ENCODE data around the gene KCNIP1. TPM values are rescaled to one million over a fixed set of nuclear protein-coding genes. Genes with fewer than 3 reads are reported as not detected.

The KCNIP1 gene
- total and polyA plus RNA-seq, 9 donors, result 1.9 to 8.3 (median 4.0) TPM

DNA sequence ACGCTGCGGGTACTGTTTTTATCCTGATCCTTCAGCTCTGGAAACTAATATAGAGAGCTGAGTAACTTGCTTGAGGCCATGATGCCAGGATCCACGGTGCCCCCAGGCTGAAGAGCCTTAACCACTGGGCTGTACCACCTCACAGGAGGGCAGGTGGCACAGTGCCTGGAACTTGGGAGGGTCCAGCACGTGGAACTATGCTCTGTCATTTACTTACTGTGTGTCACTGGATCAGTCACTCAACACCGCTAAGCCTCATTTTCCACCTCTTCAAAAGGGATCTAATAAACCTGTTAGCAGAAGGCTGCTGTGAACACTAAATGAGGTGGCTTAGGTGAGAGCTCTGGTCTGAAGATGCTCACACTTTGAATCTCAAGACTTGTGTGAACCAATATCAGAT is 29.6 kb downstream of the KCNIP1 start:
- WGBS (ENCODE audit: insufficient coverage), result 81% methylated on average over 3 of the region's 5 CpGs
- Histone ChIP-seq H3K9me3 (replicated peaks; ENCODE audit: control insufficient read depth, low read depth, low read length) (no peaks in the 10 kb centered on the region), H3K27me3 (ENCODE audit: control insufficient read depth, insufficient read depth, low read length) (peaks cover 7% of the 10 kb centered on the region), H3K27ac (ENCODE audit: low read length) (no peak overlapping the region), H3K4me3 (ENCODE audit: low read length) (no peak overlapping the region), H3K4me1 (ENCODE audit: control insufficient read depth, insufficient read depth, low read length) (peaks cover 6% of the 10 kb centered on the region), H3K36me3 (ENCODE audit: control insufficient read depth, insufficient read depth, low read length) (no peaks in the 10 kb centered on the region)
- DNase-seq, result no peak

GRCh38 chr5:170534177-170534576 is 30.4 kb downstream of the KCNIP1 start:
- H3K4me3 ChIP-seq (ENCODE audit: low read length), result no peak overlapping the region
- peaks cover 7% of the 10 kb centered on the region for H3K27me3 ChIP-seq (ENCODE audit: control insufficient read depth, insufficient read depth, low read length)
- H3K9me3 ChIP-seq (replicated peaks; ENCODE audit: control insufficient read depth, low read depth, low read length), result no peaks in the 10 kb centered on the region
- DNase-seq, result no peak
- WGBS (ENCODE audit: insufficient coverage), result 62% methylated on average over 2 of the region's 2 CpGs
- peaks cover 6% of the 10 kb centered on the region for H3K4me1 ChIP-seq (ENCODE audit: control insufficient read depth, insufficient read depth, low read length)
- no peaks in the 10 kb centered on the region for H3K36me3 ChIP-seq (ENCODE audit: control insufficient read depth, insufficient read depth, low read length)
- no peak overlapping the region for H3K27ac ChIP-seq (ENCODE audit: low read length)

DNA sequence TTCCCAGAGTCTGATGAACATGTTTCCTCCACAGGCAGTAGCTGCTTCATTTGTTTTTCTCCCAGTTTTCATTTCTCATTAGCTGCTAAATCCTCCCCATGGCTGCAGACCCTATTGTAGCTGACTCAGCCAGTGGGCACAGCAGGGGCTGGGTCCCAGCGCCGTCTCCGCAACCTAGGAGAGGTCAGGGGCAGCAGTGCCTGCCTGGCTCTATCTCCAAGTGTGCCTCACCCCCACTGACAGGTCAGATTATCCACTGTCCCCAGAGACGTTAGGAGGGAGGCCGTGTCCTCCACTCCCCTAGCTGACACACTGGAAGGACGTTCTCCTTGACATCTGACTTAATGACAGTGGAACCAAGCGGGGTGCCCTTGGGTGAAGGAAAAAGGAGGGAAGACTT is 31.1 kb downstream of the KCNIP1 start:
- peaks cover 6% of the 10 kb centered on the region for H3K4me1 ChIP-seq (ENCODE audit: control insufficient read depth, insufficient read depth, low read length)
- no peaks in the 10 kb centered on the region for H3K9me3 ChIP-seq (replicated peaks; ENCODE audit: control insufficient read depth, low read depth, low read length)
- H3K4me3 ChIP-seq (ENCODE audit: low read length), result no peak overlapping the region
- H3K27ac ChIP-seq (ENCODE audit: low read length), result no peak overlapping the region
- WGBS (ENCODE audit: insufficient coverage), result 78% methylated on average over 3 of the region's 7 CpGs
- no peaks in the 10 kb centered on the region for H3K36me3 ChIP-seq (ENCODE audit: control insufficient read depth, insufficient read depth, low read length)
- no peak for DNase-seq
- H3K27me3 ChIP-seq (ENCODE audit: control insufficient read depth, insufficient read depth, low read length), result peaks cover 7% of the 10 kb centered on the region

DNA sequence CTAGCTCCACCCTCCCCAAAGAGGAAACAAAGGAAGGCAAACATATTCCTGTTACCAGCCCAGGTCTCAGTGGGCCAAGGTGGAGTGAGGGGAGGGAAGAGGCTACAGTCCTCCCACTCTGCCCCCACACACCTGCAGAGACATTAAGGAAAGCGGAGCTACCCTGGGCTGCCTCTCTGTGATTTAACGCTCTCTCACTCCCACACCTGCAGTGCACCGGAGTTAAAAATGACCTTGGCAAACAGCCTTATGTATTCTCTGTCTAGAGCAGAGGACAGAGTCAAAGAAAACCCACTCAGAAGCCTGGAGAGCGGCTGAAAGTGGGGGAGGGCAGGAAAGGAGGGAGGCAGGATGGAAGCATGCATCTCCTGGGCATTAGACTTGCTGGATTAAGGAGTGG is 32.7 kb downstream of the KCNIP1 start:
- no peaks in the 10 kb centered on the region for H3K9me3 ChIP-seq (replicated peaks; ENCODE audit: control insufficient read depth, low read depth, low read length)
- peaks cover 7% of the 10 kb centered on the region for H3K27me3 ChIP-seq (ENCODE audit: control insufficient read depth, insufficient read depth, low read length)
- 38% methylated on average over 1 of the region's 4 CpGs for WGBS (ENCODE audit: insufficient coverage)
- H3K36me3 ChIP-seq (ENCODE audit: control insufficient read depth, insufficient read depth, low read length), result no peaks in the 10 kb centered on the region
- no peak overlapping the region for H3K4me3 ChIP-seq (ENCODE audit: low read length)
- no peak for DNase-seq
- H3K27ac ChIP-seq (ENCODE audit: low read length), result no peak overlapping the region
- H3K4me1 ChIP-seq (ENCODE audit: control insufficient read depth, insufficient read depth, low read length), result peaks cover 6% of the 10 kb centered on the region

DNA sequence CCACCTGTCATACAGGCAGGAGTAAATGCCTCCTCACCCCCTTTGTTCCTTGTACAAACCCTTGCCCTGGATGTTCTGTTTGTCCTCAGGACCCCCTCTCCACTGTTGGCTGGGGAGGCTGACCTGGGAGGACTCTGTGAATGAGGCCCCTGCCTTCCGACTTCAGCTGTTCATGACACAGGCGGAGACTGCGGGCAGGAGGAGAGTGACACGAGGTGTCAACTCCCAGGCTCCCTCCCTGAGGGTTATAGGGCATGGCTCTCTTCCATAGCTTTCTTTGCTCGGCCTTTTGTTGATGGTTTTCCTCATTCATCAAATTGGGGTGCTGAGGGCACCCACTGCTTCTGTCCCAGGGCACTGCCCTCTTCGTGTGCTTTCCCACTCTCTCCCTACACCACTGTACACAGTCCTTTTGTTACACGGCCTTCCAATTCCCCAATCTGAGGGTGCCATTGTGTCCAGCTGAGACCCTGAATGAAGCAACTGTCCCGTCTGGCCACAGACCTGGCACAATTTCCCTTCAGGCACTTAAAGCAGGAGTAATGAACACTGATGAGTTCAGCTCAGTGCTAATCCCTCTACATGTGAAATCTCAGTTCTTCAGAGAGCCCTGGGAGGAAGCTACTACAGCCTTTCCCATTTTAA is 33.8 kb downstream of the KCNIP1 start:
- Histone ChIP-seq H3K36me3 (ENCODE audit: control insufficient read depth, insufficient read depth, low read length) (no peaks in the 10 kb centered on the region), H3K27me3 (ENCODE audit: control insufficient read depth, insufficient read depth, low read length) (peaks cover 7% of the 10 kb centered on the region), H3K4me1 (ENCODE audit: control insufficient read depth, insufficient read depth, low read length) (peaks cover 6% of the 10 kb centered on the region), H3K27ac (ENCODE audit: low read length) (no peak overlapping the region), H3K9me3 (replicated peaks; ENCODE audit: control insufficient read depth, low read depth, low read length) (no peaks in the 10 kb centered on the region), H3K4me3 (ENCODE audit: low read length) (no peak overlapping the region)
- DNase-seq, result no peak
- 88% methylated on average over 7 of the region's 8 CpGs for WGBS (ENCODE audit: insufficient coverage)

- no peak overlapping the region for H3K27ac ChIP-seq (ENCODE audit: low read length)
- no peaks in the 10 kb centered on the region for H3K9me3 ChIP-seq (replicated peaks; ENCODE audit: control insufficient read depth, low read depth, low read length)
- DNase-seq, result no peak
- H3K27me3 ChIP-seq (ENCODE audit: control insufficient read depth, insufficient read depth, low read length), result peaks cover 7% of the 10 kb centered on the region
- no CpG with 5 or more reads among the region's 3 CpGs for WGBS (ENCODE audit: insufficient coverage)
- no peaks in the 10 kb centered on the region for H3K36me3 ChIP-seq (ENCODE audit: control insufficient read depth, insufficient read depth, low read length)
- peaks cover 6% of the 10 kb centered on the region for H3K4me1 ChIP-seq (ENCODE audit: control insufficient read depth, insufficient read depth, low read length)
- H3K4me3 ChIP-seq (ENCODE audit: low read length), result no peak overlapping the region
Observed at GRCh38 chr5:170538096-170538465, 34.3 kb downstream of the KCNIP1 start.

DNA sequence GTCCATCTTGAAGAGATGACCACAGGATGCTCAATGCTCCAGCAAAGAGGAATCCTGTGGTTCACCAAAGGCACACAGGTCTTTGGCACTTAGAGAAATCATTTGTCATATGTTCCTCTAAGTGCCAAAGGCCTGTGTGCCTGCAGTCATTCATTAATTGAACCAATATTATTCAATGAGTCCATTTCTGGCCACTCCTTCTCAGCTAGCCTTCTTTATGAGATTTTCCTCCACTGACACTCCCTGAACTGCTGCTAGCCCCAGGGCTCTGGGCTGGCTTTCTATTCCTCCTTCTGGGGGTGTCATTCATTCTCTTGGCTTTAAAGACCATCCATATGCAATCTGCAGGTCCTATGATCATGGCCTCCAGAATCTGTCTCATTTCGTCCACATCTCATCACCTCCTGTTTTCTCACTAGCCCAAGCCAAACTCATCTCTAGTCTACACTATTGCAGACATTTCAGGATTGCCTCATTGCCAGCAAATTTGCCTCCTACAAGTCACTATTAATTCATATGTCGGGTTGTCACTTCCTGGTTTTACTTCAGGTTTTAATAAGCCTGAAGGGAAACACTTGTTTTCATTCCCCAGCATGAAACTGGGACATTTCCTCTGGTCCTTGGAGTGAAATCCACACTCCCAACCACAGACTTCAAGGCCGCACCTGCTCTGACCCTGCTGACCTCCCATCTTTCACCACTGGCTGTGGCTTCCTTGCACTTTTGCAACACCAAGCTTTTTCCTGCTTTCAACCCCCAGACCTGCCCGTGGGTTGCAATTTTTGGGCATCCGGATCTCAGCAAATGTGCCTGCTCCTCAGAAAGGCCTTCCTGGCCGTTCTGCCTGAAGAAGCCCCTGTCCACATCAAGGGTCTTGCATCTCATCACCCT is 35.1 kb downstream of the KCNIP1 start:
- no peaks in the 10 kb centered on the region for H3K36me3 ChIP-seq (ENCODE audit: control insufficient read depth, insufficient read depth, low read length)
- no peak overlapping the region for H3K27ac ChIP-seq (ENCODE audit: low read length)
- H3K4me3 ChIP-seq (ENCODE audit: low read length), result no peak overlapping the region
- WGBS (ENCODE audit: insufficient coverage), result 66% methylated on average over 6 of the region's 6 CpGs
- peaks cover 5% of the 10 kb centered on the region for H3K27me3 ChIP-seq (ENCODE audit: control insufficient read depth, insufficient read depth, low read length)
- no peak for DNase-seq
- peaks cover 6% of the 10 kb centered on the region for H3K4me1 ChIP-seq (ENCODE audit: control insufficient read depth, insufficient read depth, low read length)
- no peaks in the 10 kb centered on the region for H3K9me3 ChIP-seq (replicated peaks; ENCODE audit: control insufficient read depth, low read depth, low read length)

DNA sequence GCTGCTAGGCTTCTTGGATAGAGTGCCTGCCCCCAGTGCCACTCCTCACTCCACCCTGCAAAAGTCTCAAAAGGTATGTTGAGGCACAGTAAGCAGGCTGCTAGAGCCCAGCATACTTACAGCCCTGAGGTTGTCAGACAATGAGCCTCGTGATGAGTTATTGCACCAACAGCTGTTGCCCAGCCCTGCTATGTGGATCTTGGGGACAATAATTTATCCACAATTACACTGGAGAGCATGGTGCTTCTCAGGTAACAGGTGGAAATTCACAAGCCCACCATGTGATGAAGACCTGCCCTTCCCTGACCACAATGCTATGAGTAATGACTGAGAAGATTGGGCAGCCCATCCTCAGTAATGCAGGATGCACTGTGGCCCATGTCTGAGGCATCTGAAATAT is 36.5 kb downstream of the KCNIP1 start:
- Histone ChIP-seq H3K36me3 (ENCODE audit: control insufficient read depth, insufficient read depth, low read length) (no peaks in the 10 kb centered on the region), H3K27ac (ENCODE audit: low read length) (no peak overlapping the region), H3K9me3 (replicated peaks; ENCODE audit: control insufficient read depth, low read depth, low read length) (no peaks in the 10 kb centered on the region), H3K4me1 (ENCODE audit: control insufficient read depth, insufficient read depth, low read length) (peaks cover 6% of the 10 kb centered on the region), H3K27me3 (ENCODE audit: control insufficient read depth, insufficient read depth, low read length) (peaks cover 2% of the 10 kb centered on the region), H3K4me3 (ENCODE audit: low read length) (no peak overlapping the region)
- DNase-seq, result no peak
- WGBS (ENCODE audit: insufficient coverage), result 60% methylated on average over 1 of the region's 1 CpG

- no peak overlapping the region for H3K27ac ChIP-seq (ENCODE audit: low read length)
- WGBS (ENCODE audit: insufficient coverage), result 73% methylated on average over 1 of the region's 1 CpG
Observed at GRCh38 chr5:170541146-170541769, 37.4 kb downstream of the KCNIP1 start.

GRCh38 chr5:170542691-170543293 is 39.0 kb downstream of the KCNIP1 start:
- Histone ChIP-seq H3K27me3 (ENCODE audit: control insufficient read depth, insufficient read depth, low read length) (no peaks in the 10 kb centered on the region), H3K9me3 (replicated peaks; ENCODE audit: control insufficient read depth, low read depth, low read length) (no peaks in the 10 kb centered on the region), H3K36me3 (ENCODE audit: control insufficient read depth, insufficient read depth, low read length) (no peaks in the 10 kb centered on the region), H3K4me3 (ENCODE audit: low read length) (no peak overlapping the region), H3K4me1 (ENCODE audit: control insufficient read depth, insufficient read depth, low read length) (peaks cover 5% of the 10 kb centered on the region), H3K27ac (ENCODE audit: low read length) (no peak overlapping the region)
- no CpG with 5 or more reads among the region's 8 CpGs for WGBS (ENCODE audit: insufficient coverage)
- no peak for DNase-seq

More at GRCh38 chr5:170541146-170541769, 37.4 kb downstream of the KCNIP1 start:
- H3K9me3 ChIP-seq (replicated peaks; ENCODE audit: control insufficient read depth, low read depth, low read length), result no peaks in the 10 kb centered on the region
- H3K36me3 ChIP-seq (ENCODE audit: control insufficient read depth, insufficient read depth, low read length), result no peaks in the 10 kb centered on the region
- peaks cover 9% of the 10 kb centered on the region for H3K4me1 ChIP-seq (ENCODE audit: control insufficient read depth, insufficient read depth, low read length)
- no peak overlapping the region for H3K4me3 ChIP-seq (ENCODE audit: low read length)
- H3K27me3 ChIP-seq (ENCODE audit: control insufficient read depth, insufficient read depth, low read length), result peaks cover 2% of the 10 kb centered on the region
- DNase-seq, result no peak

Data from muscle of leg (tissue), 11 donors.